HL-60 (cell line): ENCODE measurements around the gene CEP85.

Experiments
- CTCF ChIP-seq: IDR thresholded peaks from one replicate; pipeline ENCODE4 v1.5.1; 2011; ENCODE audit warnings: low read length, control low read depth, inconsistent platforms; ENCODE audit not compliant: insufficient read depth
- GABPA ChIP-seq: IDR thresholded peaks from 2 replicates; pipeline ENCODE4 v1.6.1; 2012; ENCODE audit warnings: low read depth
- POLR2AphosphoS5 ChIP-seq: IDR thresholded peaks from 2 replicates; pipeline ENCODE4 v1.6.1; 2012; ENCODE audit warnings: low read depth
- REST ChIP-seq: IDR thresholded peaks from 2 replicates; pipeline ENCODE4 v1.6.1; 2012; ENCODE audit warnings: low read depth; ENCODE audit not compliant: insufficient replicate concordance
- SPI1 ChIP-seq: IDR thresholded peaks from 2 replicates; pipeline ENCODE4 v1.6.1; 2012; ENCODE audit warnings: low read depth, mild to moderate bottlenecking, borderline replicate concordance

GRCh38 chr1:26239936-26240335 is 5.9 kb downstream of the CEP85 start:
- no peak for TF ChIP-seq CTCF
- no peak for TF ChIP-seq POLR2AphosphoS5
- no peak for TF ChIP-seq SPI1
- TF ChIP-seq REST: no peak
- TF ChIP-seq GABPA: no peak
